Endodermal cell (in vitro differentiated cells): ENCODE measurements around the gene DNAH1. TPM values are rescaled to one million over a fixed set of nuclear protein-coding genes. Genes with fewer than 3 reads are reported as not detected.

Experiments used
- DNase-seq: peaks from one replicate; pipeline ENCODE4 v3.0.0-alpha.2; 2017
- H3K27ac ChIP-seq: 2 replicates; pipeline ENCODE4 v1.5.1; 2013; ENCODE audit warnings: mild to moderate bottlenecking, low read depth, low read length, moderate library complexity
- H3K27me3 ChIP-seq: 2 replicates; pipeline ENCODE4 v1.6.1; 2013; ENCODE audit warnings: mild to moderate bottlenecking, low read length, moderate library complexity; ENCODE audit not compliant: insufficient read depth, control insufficient read depth, poor library complexity, severe bottlenecking
- H3K36me3 ChIP-seq: 2 replicates; pipeline ENCODE4 v1.7.0; 2013; ENCODE audit warnings: mild to moderate bottlenecking, low read length, moderate library complexity; ENCODE audit not compliant: control insufficient read depth, insufficient read depth
- H3K4me1 ChIP-seq: one replicate; pipeline ENCODE4 v1.7.0; 2013; ENCODE audit warnings: low read length; ENCODE audit not compliant: control insufficient read depth, insufficient read depth
- H3K4me3 ChIP-seq: 2 replicates; pipeline ENCODE4 v1.5.1; 2013; ENCODE audit warnings: mild to moderate bottlenecking, low read length, moderate library complexity
- H3K9ac ChIP-seq: 2 replicates; pipeline ENCODE4 v1.6.1; 2013; ENCODE audit warnings: mild to moderate bottlenecking, low read length, moderate library complexity; ENCODE audit not compliant: poor library complexity, severe bottlenecking; ENCODE audit errors: extremely low read depth
- H3K9me3 ChIP-seq: 2 replicates; pipeline ENCODE4 v1.6.1; 2013; ENCODE audit warnings: mild to moderate bottlenecking, low read length, moderate library complexity; ENCODE audit not compliant: control insufficient read depth
- H3K27ac Mint-ChIP-seq: 2 replicates; pipeline ENCODE4 v1.8.0; 2020; ENCODE audit warnings: mixed read lengths
- H3K27me3 Mint-ChIP-seq: 2 replicates; pipeline ENCODE4 v1.8.0; 2021; ENCODE audit warnings: mild to moderate bottlenecking, mixed read lengths; ENCODE audit not compliant: insufficient read depth
- H3K36me3 Mint-ChIP-seq: 2 replicates; pipeline ENCODE4 v1.8.0; 2020; ENCODE audit warnings: low read depth, mixed read lengths
- H3K4me1 Mint-ChIP-seq: 2 replicates; pipeline ENCODE4 v1.8.0; 2020; ENCODE audit warnings: mixed read lengths
- H3K4me3 Mint-ChIP-seq: 2 replicates; pipeline ENCODE4 v1.8.0; 2020; ENCODE audit warnings: mild to moderate bottlenecking, moderate library complexity, mixed read lengths
- H3K9me3 Mint-ChIP-seq: 2 replicates; pipeline ENCODE4 v1.8.0; 2020; ENCODE audit warnings: mild to moderate bottlenecking, mixed read lengths
- CTCF ChIP-seq: fragments of 200-600 bp; sonication (generic); conservative IDR thresholded peaks from 2 replicates; pipeline ENCODE4 v1.5.0; 2021; ENCODE audit warnings: antibody characterized with exemption, mild to moderate bottlenecking
- WGBS, 2 experiments: methylation state at CpG; one replicate each; pipeline versions ENCODE4 v1.1.5 to v1.1.7; 2013; ENCODE audit warnings: missing lambda C conversion rate in 2 of 2, mixed read lengths in 1 of 2; ENCODE audit not compliant: insufficient coverage in 1 of 2, insufficient read length in 1 of 2; 5-methylcytosine and 5-hydroxymethylcytosine counted together
- total RNA-seq, 2 donors: library from RNA; stranded (reverse); fragmentation: NEBNext Ultra II Directional in 1 of 2; extraction: Animal tissue kit (Norgen Biotek cat#: 25700) in 1 of 2; gene quantifications; 2 replicates in 1 of 2; 3 replicates in 1 of 2; pipeline ENCODE4 v1.2.1, GENCODE V29; 2021

The DNAH1 gene
- total RNA-seq, 2 donors from 2014 or later, result 4.9 to 5.5 TPM

DNA sequence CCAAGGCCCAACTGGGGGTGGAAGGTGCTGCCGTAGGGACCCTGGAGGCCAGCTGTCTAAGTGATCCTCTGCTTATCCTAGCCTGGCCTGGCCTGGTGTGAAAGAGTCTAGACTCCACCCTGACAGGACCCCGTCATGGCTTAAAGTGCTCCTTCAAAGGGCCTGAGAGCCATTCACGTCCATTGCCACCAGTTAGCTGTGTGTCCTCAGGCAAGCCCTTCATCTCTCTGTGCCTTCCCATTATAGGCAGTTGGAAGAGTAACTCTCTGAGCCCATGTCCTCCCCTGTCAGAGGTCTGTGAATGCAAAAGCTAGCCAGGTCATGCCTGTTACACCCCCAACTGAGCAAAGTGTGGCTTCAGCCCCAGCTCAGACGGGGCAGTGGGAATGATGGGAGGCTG lies 9.1 kb upstream of the DNAH1 start:
- 71 to 80% methylated on average over 4 of the region's 4 CpGs for WGBS, 2 experiments
- no peaks in the 10 kb centered on the region for H3K9me3 Mint-ChIP-seq
- TF ChIP-seq CTCF, result no peak
- Histone ChIP-seq H3K4me3 (no peak overlapping the region), H3K27ac (no peak overlapping the region), H3K9me3 (no peaks in the 10 kb centered on the region), H3K9ac (no peak overlapping the region), H3K27me3 (no peaks in the 10 kb centered on the region), H3K36me3 (no peaks in the 10 kb centered on the region), H3K4me1 (no peaks in the 10 kb centered on the region)
- H3K27me3 Mint-ChIP-seq, result peaks cover 12% of the 10 kb centered on the region
- no peak for DNase-seq
- no peak overlapping the region for H3K4me3 Mint-ChIP-seq
- no peaks in the 10 kb centered on the region for H3K36me3 Mint-ChIP-seq
- no peak overlapping the region for H3K27ac Mint-ChIP-seq
- peaks cover 8% of the 10 kb centered on the region for H3K4me1 Mint-ChIP-seq

- Mint-ChIP-seq H3K36me3 (no peaks in the 10 kb centered on the region), H3K27ac (no peak overlapping the region), H3K27me3 (peaks cover 12% of the 10 kb centered on the region), H3K4me1 (peaks cover 3% of the 10 kb centered on the region), H3K9me3 (no peaks in the 10 kb centered on the region), H3K4me3 (no peak overlapping the region)
- no peak overlapping the region for H3K9ac ChIP-seq
- no peak for DNase-seq
- no peaks in the 10 kb centered on the region for H3K36me3 ChIP-seq
- no peaks in the 10 kb centered on the region for H3K4me1 ChIP-seq
- H3K27me3 ChIP-seq, result no peaks in the 10 kb centered on the region
- 58 to 82% methylated on average over 1 of the region's 1 CpG for WGBS, 2 experiments
- no peak overlapping the region for H3K27ac ChIP-seq
- no peak overlapping the region for H3K4me3 ChIP-seq
- TF ChIP-seq CTCF, result no peak
- H3K9me3 ChIP-seq, result no peaks in the 10 kb centered on the region
Observed at GRCh38 chr3:52308308-52308707, 7.8 kb upstream of the DNAH1 start.

DNA sequence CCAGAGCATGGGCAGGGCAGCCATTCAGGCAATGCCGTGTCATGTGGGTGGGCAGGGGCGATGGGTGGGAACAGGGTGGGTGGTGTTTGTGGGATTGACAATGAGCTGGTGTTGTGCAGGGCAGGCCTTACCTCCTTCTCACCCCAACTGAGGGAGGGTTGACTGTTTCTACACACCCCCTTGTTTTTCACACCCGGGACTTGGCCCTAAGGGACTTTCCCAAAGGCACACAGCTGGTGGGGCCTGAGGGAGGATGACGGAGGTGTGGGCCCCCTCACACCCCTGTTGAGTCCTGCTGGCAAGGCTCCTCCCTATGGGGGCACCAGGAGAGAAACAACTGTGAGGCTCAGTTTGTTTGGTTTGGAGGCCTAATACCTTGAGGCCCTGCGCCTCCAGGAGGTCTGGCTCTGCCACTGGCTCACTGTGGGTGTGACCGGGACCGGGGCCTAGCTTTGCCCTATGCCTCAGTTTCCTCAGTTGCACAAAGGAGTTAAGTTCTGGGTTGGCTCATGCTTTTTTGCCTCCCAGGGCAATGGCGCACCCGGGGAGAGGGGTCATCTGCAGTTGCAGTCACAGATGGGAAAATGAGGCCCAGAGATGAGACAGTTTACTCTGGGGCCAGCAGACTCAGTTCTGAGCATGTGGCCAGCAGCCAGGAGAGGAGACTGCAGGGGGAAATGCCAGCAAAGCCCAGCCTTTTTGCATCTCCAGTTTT lies 5.1 kb upstream of the DNAH1 start:
- 86 to 87% methylated on average over 6 to 9 of the region's 9 CpGs for WGBS, 2 experiments
- peaks cover 3% of the 10 kb centered on the region for H3K4me1 Mint-ChIP-seq
- H3K4me1 ChIP-seq, result no peaks in the 10 kb centered on the region

More for the DNA sequence above, 5.1 kb upstream of the DNAH1 start:
- Mint-ChIP-seq H3K27me3 (peaks cover 19% of the 10 kb centered on the region), H3K4me3 (no peak overlapping the region), H3K9me3 (no peaks in the 10 kb centered on the region), H3K27ac (no peak overlapping the region), H3K36me3 (no peaks in the 10 kb centered on the region)
- H3K4me3 ChIP-seq, result no peak overlapping the region
- no peak for TF ChIP-seq CTCF
- no peak for DNase-seq
- H3K36me3 ChIP-seq, result no peaks in the 10 kb centered on the region
- peak overlapping the region; percentile 97 for H3K27ac ChIP-seq
- H3K27me3 ChIP-seq, result no peaks in the 10 kb centered on the region
- no peak overlapping the region for H3K9ac ChIP-seq
- H3K9me3 ChIP-seq, result no peaks in the 10 kb centered on the region
